ENCODE data around the gene RAPGEF2.

DNA sequence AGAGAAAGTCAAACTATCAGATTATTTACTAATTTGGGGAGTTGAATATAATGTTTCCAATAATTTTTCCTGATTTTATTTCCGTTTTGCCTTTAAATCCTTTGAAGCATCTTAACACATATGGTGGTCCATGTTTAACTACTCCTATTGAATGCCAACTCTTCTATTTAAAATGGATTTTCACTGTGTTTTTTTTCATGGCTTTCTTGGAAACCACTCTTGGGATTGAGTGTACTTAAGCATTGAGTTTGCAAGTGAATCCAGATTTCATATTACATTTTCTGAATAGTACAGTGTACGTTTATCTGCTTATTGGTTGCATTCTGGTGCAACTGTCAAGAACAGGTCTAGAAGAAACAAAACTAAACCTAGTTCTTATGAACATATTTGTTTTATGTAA lies 45.6 kb downstream of the RAPGEF2 start:
- TF ChIP-seq EZH2 (IDR thresholded peaks at IDR 0.05; ENCODE audit: low read depth) = no peak
- TF ChIP-seq, protein P1, sequence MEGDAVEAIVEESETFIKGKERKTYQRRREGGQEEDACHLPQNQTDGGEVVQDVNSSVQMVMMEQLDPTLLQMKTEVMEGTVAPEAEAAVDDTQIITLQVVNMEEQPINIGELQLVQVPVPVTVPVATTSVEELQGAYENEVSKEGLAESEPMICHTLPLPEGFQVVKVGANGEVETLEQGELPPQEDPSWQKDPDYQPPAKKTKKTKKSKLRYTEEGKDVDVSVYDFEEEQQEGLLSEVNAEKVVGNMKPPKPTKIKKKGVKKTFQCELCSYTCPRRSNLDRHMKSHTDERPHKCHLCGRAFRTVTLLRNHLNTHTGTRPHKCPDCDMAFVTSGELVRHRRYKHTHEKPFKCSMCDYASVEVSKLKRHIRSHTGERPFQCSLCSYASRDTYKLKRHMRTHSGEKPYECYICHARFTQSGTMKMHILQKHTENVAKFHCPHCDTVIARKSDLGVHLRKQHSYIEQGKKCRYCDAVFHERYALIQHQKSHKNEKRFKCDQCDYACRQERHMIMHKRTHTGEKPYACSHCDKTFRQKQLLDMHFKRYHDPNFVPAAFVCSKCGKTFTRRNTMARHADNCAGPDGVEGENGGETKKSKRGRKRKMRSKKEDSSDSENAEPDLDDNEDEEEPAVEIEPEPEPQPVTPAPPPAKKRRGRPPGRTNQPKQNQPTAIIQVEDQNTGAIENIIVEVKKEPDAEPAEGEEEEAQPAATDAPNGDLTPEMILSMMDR (conservative IDR thresholded peaks at IDR 0.05) = no peak

Measured in PC-9 (cell line).